Activated T-cell treated with anti-CD3 and anti-CD28 coated beads, Interleukin-2, amount 50 U/mL, for 72 hours (primary cell): ENCODE results near the gene KCNMA1. TPM values are rescaled to one million over a fixed set of nuclear protein-coding genes. Genes with fewer than 3 reads are reported as not detected.
"Not testable (repeated sequence)": the region's sequence is repeated elsewhere in the genome, so short reads cannot be mapped to it uniquely, and the experiment has no call there.

Experiments used
- ATAC-seq, 2 donors: fragments of 150-1000 bp; cut with Tn5 transposase; replicated peaks in 1 of 2; 2 replicates each; pipeline ENCODE4 v1.10.0; 2021; ENCODE audit warnings: moderate library complexity in 2 of 2, mild to moderate bottlenecking in 1 of 2
- DNase-seq, 2 donors: peaks; one replicate each; pipeline ENCODE4 v3.0.0; 2021 to 2022; ENCODE audit warnings: mixed read lengths in 1 of 2
- H3K27ac Mint-ChIP-seq: one replicate; pipeline ENCODE4 v1.8.0; 2022; ENCODE audit warnings: mild to moderate bottlenecking, moderate library complexity, mixed read lengths
- H3K27me3 Mint-ChIP-seq: one replicate; pipeline ENCODE4 v1.8.0; 2022; ENCODE audit warnings: low read depth, mixed read lengths
- H3K36me3 Mint-ChIP-seq, 2 donors: one replicate each; pipeline ENCODE4 v1.8.0; 2022; ENCODE audit warnings: mixed read lengths in 2 of 2, mild to moderate bottlenecking in 1 of 2; ENCODE audit not compliant: insufficient read depth in 2 of 2
- H3K4me1 Mint-ChIP-seq: one replicate; pipeline ENCODE4 v1.8.0; 2022; ENCODE audit warnings: low read depth, mixed read lengths
- H3K4me3 Mint-ChIP-seq, 2 donors: one replicate each; pipeline ENCODE4 v1.8.0; 2022; ENCODE audit warnings: mild to moderate bottlenecking in 2 of 2, mixed read lengths in 2 of 2, moderate library complexity in 2 of 2
- H3K9me3 Mint-ChIP-seq, 2 donors: one replicate each; pipeline ENCODE4 v1.8.0; 2022; ENCODE audit warnings: mixed read lengths in 2 of 2
- total RNA-seq, 2 donors: library from RNA; stranded (reverse); gene quantifications; one replicate each; pipeline ENCODE4 v1.2.3, GENCODE V29; 2022

KCNMA1 gene
- total RNA-seq, 2 donors from 2014 or later, result 0.55 to 1.0 TPM

DNA sequence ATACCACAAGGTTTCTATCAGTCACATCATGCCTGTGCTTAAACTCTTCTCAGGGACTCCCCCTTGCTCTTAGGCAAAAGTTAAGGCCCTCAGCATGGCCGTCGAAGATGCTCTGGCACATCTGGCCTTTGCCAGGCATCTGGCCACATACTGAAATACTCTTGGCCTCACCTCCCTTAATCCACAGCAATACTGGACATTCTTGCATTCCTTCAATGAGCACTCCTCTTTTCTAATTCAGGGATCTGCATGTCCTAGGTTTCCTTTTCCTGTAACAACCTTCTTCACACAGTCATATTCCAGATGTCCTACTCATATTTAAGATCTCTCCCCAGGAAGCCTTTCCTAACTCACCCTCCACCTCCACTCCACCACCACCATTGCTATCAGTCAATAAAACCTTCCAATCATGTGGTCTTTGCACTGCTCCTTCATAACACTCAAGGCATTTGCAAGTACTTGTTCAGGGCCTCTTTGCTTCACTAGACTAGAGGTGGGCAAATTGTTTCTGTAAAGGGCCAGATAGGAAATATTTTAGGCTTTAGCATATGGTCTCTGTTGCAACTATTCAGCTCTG lies 216.6 kb downstream of the KCNMA1 start:
- H3K27me3 Mint-ChIP-seq, result peaks cover 12% of the 10 kb centered on the region
- DNase-seq (no peak), ATAC-seq (no peak)
- no peak overlapping the region for H3K4me3 Mint-ChIP-seq
- no peak overlapping the region for H3K27ac Mint-ChIP-seq
- no peaks in the 10 kb centered on the region for H3K4me1 Mint-ChIP-seq
- no peaks in the 10 kb centered on the region for H3K9me3 Mint-ChIP-seq
- H3K36me3 Mint-ChIP-seq, result no peaks in the 10 kb centered on the region

DNA sequence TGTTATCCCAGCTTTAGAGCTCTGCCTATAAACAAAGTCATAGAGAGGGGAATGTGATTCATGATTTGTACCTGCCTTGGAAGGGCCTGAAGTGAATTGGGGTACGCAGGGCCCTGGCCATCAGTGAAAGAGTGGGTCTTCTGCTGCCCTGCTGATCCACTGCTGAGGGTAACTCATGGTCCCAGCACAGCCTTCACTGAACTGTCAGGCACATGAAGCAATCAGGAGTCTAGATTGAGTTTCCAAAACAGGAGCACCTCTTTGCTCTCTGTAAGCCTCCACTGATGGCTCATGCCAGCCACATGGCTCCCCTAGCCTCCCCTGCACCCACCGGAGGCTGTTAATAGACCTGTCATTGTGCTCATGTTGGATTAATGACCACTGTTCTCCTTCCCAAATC lies 217.6 kb downstream of the KCNMA1 start:
- Mint-ChIP-seq H3K9me3 (no peaks in the 10 kb centered on the region), H3K36me3 (no peaks in the 10 kb centered on the region), H3K4me3 (no peak overlapping the region), H3K27me3 (peaks cover 17% of the 10 kb centered on the region), H3K4me1 (no peaks in the 10 kb centered on the region), H3K27ac (no peak overlapping the region)
- ATAC-seq, result no peak
- no peak for DNase-seq

DNA sequence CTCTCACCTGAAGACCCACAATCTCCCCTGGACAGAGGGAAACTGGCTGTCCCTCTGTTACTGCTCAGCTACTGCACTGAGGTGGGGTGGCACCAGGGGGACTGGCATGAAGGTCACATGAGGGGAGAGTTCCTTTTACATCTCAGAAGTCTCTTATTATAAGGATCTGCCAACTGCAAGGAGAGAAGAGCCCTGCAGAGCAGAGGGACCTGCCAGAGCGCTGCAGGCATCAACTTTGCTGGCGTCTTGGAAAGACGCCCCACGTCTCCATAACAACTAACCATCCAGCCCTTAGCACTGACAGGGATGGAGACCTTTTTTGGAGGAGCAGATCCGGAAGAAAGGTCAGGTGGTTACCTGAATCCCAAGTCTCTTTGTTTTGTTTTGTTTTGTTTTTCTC lies 218.6 kb downstream of the KCNMA1 start:
- Mint-ChIP-seq H3K27me3 (peaks cover 17% of the 10 kb centered on the region), H3K36me3 (no peaks in the 10 kb centered on the region), H3K4me3 (no peak overlapping the region), H3K27ac (no peak overlapping the region), H3K4me1 (no peaks in the 10 kb centered on the region), H3K9me3 (no peaks in the 10 kb centered on the region)
- DNase-seq, result no peak
- no peak for ATAC-seq

DNA sequence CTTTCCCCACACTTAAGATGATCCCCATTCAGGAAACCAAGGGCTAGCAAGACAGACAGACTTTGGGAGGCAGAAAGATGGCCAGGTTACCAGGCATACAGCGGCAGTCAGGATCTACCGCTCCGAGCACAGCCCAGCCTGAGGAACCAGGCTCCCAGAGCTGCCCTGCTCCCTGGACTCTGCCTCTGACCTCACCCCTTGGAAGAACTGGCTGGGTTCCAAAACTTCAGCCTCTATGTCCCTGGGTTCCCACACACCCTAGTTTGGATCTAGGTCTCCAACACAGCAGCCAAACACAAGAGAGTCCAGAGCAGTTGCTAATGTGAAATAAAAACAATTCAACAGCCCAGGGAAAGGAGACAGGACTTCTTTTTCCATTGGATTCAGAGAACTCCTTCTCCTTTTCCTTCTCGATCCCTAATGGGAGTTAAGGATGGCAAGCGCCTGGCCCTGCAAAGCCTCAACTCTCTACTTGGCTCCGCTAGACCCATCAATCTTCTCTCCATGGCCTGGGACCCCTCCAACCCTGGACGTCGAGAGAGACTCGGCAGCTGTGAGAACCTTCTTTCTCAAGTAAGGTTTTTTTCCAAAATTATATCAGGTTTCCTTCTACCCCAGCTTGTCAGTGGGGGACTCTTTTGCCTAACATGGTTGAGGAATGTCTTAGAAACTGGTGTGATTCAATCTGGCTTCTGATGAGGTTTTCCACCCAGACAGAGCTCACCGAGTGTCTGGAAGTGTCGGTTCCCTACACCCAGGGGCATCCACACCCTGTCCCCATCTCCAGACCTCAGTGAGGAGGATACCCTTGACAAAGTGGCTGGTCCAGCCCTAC lies 219.6 kb downstream of the KCNMA1 start:
- Mint-ChIP-seq H3K9me3 (no peaks in the 10 kb centered on the region), H3K36me3 (no peaks in the 10 kb centered on the region), H3K4me1 (no peaks in the 10 kb centered on the region), H3K4me3 (no peak overlapping the region), H3K27ac (no peak overlapping the region), H3K27me3 (peaks cover 17% of the 10 kb centered on the region)
- ATAC-seq, result no peak
- no peak for DNase-seq

DNA sequence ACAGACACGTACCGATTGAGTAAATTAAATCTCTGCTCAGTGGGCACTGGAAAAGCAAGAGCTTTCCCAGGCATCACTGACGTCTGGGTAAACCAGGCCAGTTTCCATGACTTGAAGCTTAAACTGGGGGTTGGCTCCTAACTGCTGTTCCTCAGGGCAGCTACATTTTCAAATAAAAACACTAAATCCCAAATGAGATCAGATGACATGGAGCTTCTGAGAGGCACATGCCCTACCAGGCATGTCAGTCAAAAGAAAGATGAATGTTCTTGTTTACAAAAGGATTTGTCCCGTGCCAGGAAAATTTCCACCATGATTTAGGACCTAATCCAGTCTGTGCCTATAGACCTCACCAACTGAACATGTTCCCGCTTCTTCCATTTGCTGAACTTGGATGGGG lies 220.2 kb downstream of the KCNMA1 start:
- H3K27ac Mint-ChIP-seq, result no peak overlapping the region
- H3K4me3 Mint-ChIP-seq, result no peak overlapping the region
- ATAC-seq, result no peak
- peaks cover 13% of the 10 kb centered on the region for H3K27me3 Mint-ChIP-seq
- no peaks in the 10 kb centered on the region for H3K4me1 Mint-ChIP-seq
- no peak for DNase-seq
- no peaks in the 10 kb centered on the region for H3K9me3 Mint-ChIP-seq
- no peaks in the 10 kb centered on the region for H3K36me3 Mint-ChIP-seq

DNA sequence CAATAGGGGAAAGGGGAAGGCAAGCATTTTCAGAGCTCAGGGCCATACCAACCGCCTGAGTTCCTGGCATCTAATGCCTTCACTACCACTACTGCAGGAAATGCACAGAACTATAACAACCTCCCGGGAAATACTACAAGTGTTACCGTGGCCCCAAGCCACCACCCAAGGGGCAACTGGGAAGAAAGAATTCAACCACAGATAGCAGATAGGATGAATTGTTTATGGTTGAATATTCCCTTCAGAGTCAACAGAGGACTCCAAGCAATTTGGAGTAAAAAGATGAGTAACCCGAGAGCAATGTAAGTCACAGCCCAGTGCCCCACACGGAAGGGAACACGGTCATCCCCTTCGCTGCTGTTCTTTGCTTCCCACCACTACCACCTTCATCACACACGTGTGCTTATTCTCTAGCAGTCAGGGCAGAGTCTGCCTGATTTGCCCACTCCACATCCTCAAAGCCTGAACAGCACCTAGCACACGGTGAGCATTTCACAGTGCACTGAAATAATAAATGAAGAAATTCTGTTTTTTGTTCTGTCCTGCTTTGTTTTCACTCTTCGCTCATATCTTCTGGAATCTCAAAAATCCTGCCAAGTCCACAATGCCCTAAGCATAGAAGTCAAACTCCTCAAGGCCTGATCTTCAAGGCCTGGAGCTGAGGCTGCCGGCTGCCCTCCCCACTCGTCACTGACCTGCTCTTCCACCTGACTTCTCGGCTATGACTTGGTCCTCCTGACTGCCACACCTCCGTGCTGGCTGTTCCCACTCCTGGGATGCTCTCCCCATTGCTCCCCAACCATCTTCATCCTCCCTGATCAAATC lies 221.1 kb downstream of the KCNMA1 start:
- Mint-ChIP-seq H3K36me3 (no peaks in the 10 kb centered on the region), H3K4me1 (no peaks in the 10 kb centered on the region), H3K27ac (no peak overlapping the region), H3K9me3 (no peaks in the 10 kb centered on the region), H3K4me3 (no peak overlapping the region), H3K27me3 (peaks cover 11% of the 10 kb centered on the region)
- ATAC-seq, result no peak
- DNase-seq, result no peak

DNA sequence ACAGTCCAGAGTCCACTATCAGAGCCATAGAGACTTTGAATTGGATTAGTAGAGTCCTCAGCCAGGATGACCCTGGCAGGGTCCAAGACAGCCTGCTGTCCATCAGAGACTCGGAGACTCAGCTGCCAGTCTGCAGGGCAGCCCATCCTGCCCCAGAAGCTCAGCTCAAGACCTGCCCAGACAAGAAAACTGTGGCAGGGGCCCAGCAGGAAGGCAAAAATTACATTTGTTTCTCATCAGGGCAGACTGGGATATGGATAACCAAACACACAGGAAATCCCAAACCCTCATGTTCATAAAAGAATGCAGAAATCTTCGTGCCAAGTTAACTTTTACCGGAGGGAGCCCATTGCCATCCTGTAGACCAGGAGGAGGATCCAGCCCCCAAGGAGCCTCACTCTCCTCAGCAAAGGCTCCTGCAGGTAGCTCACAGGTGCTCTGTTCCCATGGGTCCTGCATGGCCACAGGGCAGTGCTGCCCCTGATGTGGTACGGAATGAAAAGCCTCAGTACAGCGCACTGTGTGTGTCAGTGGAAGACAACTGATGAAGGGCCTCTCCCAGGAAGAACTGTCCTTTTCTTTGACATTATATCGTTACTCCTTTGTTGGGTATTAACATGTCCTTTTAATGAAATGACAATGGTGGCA lies 222.2 kb downstream of the KCNMA1 start:
- Mint-ChIP-seq H3K36me3 (no peaks in the 10 kb centered on the region), H3K27ac (no peak overlapping the region), H3K4me3 (no peak overlapping the region), H3K27me3 (peaks cover 11% of the 10 kb centered on the region), H3K4me1 (no peaks in the 10 kb centered on the region), H3K9me3 (no peaks in the 10 kb centered on the region)
- no peak for DNase-seq
- no peak for ATAC-seq

DNA sequence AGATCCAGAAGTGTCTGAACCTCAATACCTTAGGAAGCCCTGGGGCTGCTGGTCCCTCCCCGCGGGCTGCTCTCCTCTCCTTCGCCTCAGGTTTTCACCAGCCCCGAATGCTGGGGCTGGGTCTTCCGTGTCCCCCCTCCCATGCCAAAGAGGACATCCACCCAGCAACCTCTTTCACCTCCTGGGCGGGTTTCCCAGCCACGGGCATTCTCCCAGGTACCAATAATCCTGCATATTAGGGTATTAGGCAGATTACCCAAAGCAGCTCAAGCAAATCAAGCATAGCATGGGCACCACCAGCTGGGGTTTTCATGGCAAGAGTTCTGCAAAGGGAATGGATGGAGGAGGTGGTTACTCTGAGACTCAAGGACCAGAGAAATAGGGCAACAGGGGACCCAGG lies 224.4 kb downstream of the KCNMA1 start:
- no peak for DNase-seq
- Mint-ChIP-seq H3K27ac (no peak overlapping the region), H3K4me1 (no peaks in the 10 kb centered on the region), H3K4me3 (no peak overlapping the region), H3K36me3 (no peaks in the 10 kb centered on the region), H3K27me3 (peaks cover 11% of the 10 kb centered on the region), H3K9me3 (no peaks in the 10 kb centered on the region)
- no peak for ATAC-seq

DNA sequence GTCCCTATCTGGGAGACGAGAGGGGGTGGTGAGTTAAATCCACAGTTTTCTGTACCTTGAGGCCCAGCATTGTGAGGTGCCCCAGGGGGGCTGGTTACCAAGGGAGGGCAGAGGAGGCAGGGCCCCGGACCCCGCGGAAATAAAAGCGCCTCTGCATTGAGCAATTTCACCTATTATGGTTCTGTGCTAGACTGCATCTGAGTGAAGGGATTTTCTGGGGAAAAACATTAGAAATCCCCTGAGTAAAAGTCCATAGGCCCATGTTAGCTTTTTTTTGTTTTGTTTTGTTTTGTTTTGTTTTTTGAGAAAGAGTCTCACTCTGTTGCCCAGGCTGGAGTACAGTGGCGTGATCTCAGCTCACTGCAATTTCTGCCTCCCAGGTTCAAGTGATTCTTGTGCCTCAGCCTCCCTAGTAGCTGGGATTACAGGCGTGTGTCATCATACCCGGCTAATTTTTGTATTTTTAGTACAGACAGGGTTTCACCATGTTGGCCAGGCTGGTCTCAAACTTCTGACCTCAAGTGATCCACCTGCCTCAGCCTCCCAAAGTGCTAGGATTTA lies 225.0 kb downstream of the KCNMA1 start:
- peaks cover 11% of the 10 kb centered on the region for H3K27me3 Mint-ChIP-seq
- H3K9me3 Mint-ChIP-seq, H3K36me3 Mint-ChIP-seq, DNase-seq, H3K27ac Mint-ChIP-seq, H3K4me3 Mint-ChIP-seq, H3K4me1 Mint-ChIP-seq: not testable (repeated sequence)
- peak in 1 of 2 donors; percentile 35 for ATAC-seq

DNA sequence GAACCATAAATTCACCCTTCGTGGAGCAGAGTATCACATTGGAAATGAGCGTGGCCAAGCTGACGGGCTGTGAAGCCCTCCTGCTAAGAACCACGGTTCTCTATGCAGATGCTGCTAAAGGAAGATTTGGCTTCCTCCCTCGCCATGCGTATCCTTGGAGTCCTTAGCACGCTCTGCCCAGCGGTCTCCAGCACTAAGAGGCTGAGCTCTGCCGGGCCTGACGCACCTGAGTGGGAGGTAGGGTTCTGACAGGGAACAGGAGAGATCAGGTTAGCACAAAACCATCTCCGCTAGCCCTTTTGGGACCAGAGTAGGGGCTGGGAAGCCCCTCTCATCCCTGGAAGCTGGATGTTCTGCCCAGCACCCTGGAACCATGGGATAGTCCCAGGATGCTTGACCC lies 225.8 kb downstream of the KCNMA1 start:
- H3K27me3 Mint-ChIP-seq, result peaks cover 7% of the 10 kb centered on the region
- H3K4me1 Mint-ChIP-seq, result no peaks in the 10 kb centered on the region
- no peaks in the 10 kb centered on the region for H3K9me3 Mint-ChIP-seq
- H3K4me3 Mint-ChIP-seq, result no peak overlapping the region
- DNase-seq (no peak), ATAC-seq (no peak)
- no peaks in the 10 kb centered on the region for H3K36me3 Mint-ChIP-seq
- no peak overlapping the region for H3K27ac Mint-ChIP-seq

DNA sequence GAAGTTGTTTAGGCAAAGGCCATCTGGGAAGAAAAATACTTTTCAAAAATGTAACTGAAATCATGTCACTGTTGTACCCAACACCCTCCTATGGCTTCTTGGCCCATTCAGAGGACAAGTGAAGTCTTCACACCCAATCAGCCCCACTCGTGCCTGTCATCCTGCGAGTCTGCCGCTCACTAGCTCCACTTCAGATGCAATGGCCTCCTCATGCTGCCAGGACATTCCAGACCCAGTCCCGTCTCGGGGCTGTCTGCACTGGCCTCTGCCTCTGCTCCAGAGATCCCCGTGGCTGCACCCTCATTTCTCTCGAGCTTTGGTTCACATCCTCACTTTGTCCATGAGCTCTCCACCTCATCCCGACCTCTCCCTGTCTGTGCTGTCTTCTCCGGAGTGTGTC lies 227.1 kb downstream of the KCNMA1 start:
- H3K27ac Mint-ChIP-seq, result no peak overlapping the region

DNA sequence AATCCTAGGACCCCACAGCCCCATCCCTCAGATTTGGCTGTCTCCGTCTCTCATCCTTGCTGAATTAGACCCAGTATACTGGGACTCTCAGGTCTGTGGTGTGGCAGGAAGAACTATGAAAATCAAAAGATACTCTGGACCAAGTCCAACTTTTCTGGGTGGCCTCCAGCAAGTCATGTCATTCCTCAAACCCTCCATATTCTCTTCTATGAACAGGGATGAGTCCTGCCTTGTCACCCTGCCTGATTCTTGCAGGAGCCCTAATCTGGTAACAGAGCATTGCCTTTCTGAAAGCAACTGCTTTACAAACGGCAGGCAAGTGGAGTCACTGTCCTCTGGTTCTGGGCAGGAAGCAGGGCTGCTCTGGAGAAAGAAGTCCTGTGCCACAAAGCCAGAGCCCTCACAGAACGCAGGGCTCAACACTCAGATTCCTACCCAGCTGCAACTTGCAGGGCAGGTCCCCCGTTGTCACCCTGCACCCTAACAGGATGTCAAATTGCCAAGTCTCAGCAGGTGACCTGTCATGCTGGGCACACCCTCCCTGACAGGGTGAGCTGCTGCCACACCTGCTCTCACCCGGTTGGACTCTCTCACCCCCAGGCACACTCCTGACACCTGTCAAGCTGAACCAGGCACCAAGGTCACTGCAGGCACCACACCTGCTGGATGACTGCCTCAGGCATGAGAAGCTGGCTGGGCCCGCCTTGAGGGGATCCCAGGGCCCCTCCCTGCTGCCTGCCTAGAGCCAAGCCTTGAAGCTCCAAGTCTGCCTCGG lies 227.7 kb downstream of the KCNMA1 start:
- Mint-ChIP-seq H3K4me1 (no peaks in the 10 kb centered on the region), H3K4me3 (no peak overlapping the region), H3K36me3 (no peaks in the 10 kb centered on the region), H3K27me3 (no peaks in the 10 kb centered on the region), H3K27ac (no peak overlapping the region), H3K9me3 (no peaks in the 10 kb centered on the region)
- no peak for DNase-seq
- no peak for ATAC-seq

More for the DNA sequence above, 227.1 kb downstream of the KCNMA1 start:
- ATAC-seq (no peak), DNase-seq (no peak)
- peaks cover 5% of the 10 kb centered on the region for H3K27me3 Mint-ChIP-seq
- no peak overlapping the region for H3K4me3 Mint-ChIP-seq
- no peaks in the 10 kb centered on the region for H3K4me1 Mint-ChIP-seq
- no peaks in the 10 kb centered on the region for H3K9me3 Mint-ChIP-seq
- no peaks in the 10 kb centered on the region for H3K36me3 Mint-ChIP-seq
